GF-D8 (cell line): ENCODE data around the gene NKX3-2.

Source experiments
- DNase-seq: peaks from one replicate; lab custom pipeline; 2025; lab: John Stamatoyannopoulos, UW

The NKX3-2 gene

GRCh38 chr4:13531625-13531998, 12.7 kb downstream of the NKX3-2 start:
- no peak for DNase-seq

DNA sequence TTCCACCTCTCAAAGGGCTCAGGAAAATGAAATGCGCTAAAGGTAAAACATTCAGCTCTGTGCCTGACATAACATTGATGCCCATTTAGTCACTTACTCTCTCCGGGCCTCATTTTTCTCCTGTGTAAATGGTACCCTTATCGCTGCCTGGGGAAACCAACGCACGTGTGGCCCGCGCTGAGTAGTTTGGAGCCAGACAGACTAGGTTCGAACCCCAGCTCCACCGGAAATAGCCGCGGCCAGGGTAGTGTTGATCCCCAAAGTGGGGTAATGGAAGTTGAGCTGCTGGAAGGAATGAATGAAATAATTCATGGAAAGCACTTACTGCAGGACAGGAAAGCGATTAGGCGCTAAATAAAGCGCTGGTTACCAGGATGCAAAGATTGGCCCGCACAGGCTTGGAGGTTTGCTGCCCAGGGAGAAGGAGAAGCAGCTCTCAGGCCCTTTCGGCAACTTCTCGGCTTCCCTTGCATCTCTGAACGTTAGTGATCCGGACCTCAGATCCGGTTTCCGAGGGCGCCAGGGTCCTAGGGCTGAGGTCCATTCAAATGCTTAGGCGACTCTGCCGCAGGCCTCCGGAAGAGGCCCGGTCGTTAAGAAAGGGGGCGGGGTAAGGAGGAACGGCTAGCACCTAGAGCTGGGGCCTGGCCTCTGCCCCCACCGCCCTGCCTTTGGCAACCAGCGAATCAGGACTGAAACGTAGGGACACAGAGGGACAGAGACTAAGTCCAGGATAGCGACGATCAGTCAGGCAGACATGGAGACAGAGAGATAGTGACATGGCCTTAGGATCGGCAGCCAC, 13.3 kb downstream of the NKX3-2 start:
- peak; percentile 79 for DNase-seq

DNA sequence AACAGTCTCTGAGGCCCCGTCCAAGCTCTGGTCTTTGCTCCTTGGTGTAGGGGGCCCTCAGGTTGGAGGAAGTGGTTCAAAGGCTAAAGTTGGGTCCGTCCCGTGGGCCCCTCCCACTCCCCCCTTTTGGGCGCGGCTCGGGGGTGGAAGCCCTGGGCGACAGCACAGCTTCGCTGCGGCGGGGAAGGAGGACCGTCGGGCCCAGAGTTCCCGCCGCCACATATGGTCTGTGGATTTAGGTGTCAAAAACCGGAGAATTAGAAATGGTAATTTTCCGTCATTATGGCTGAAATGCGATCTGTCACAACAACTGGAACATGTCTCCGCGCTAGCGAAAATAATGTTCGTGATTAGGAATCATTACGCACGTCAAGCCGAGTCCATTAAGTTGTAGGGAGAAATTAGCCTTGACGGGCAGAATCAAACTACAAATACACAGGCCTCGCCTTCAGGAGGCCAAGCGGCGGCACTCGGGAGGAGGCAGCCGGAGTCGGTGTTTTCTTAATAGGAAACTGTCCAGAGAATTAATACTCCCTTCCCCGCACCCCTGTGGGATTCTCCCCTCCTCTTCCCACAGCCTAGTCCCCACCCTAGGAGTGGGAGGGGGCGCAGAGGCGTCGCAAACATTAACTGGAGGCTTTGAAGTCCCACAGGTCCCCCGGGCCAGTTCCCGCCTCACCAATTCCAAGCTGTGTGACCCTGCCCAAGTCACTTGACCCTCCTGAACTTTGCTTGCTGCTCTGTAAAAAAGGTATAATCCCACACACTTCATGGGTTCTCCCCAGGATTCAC, 15.0 kb downstream of the NKX3-2 start:
- no peak for DNase-seq

GRCh38 chr4:13528821-13529127, 15.5 kb downstream of the NKX3-2 start:
- no peak for DNase-seq

- DNase-seq = peak; percentile 84
Observed at GRCh38 chr4:13527981-13528820, 16.1 kb downstream of the NKX3-2 start.

GRCh38 chr4:13527192-13527980, 16.9 kb downstream of the NKX3-2 start:
- no peak for DNase-seq

DNA sequence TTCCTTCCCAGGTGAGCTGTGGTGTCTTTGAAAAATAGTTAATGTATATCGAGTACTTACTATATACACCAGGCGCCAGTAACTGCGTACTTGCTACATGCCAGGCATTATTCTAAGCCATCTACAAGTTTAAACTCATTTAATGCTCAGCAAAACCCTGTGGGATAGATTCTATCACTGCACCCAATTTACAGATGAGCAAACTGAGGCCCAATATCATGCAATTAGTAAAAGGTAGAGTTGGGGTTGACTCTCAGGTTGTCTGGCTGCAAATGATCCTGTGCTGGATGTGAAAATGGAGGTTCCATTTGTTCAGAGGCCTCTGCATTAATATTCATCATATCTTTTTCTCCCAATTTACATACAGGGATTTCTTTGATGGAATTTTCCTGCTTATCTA, 17.6 kb downstream of the NKX3-2 start:
- no peak for DNase-seq

GRCh38 chr4:13525606-13526281, 18.6 kb downstream of the NKX3-2 start:
- no peak for DNase-seq

DNA sequence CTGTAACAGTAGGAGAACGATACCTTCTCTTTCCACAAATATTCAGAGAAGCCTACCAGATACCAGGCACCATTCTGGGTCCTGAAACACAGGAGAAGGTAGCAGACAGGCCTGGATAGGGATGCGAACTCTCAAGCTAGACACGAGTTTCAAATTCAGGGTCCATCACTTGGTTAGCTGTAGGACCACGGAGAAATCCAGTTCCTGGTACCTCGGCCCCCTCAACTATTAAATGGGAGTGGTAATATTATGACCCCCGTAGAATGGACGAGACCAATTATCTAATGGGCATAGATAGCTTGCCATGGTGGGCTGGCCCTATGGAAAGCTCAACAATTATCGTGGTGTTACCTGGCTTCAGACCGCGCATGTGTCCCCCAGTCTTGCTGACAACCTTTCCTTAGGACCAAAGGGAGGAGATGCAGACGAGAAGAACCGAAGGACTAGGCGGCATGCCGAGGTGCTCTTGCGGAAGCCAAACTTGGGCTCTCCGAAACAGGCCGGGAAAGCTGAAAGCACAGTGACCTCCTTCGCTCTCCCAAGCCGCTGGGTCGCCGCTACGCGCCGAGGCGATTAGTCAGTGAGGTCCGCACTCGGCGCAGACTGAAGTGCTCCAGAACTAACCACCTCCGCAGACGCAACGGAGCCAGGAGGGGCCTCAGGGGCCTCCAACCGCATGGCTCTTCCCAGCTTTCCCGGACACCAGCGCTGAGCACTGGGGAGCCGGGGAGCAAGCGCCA, 19.6 kb downstream of the NKX3-2 start:
- DNase-seq = no peak

GRCh38 chr4:13523591-13524503, 20.5 kb downstream of the NKX3-2 start:
- no peak for DNase-seq

DNA sequence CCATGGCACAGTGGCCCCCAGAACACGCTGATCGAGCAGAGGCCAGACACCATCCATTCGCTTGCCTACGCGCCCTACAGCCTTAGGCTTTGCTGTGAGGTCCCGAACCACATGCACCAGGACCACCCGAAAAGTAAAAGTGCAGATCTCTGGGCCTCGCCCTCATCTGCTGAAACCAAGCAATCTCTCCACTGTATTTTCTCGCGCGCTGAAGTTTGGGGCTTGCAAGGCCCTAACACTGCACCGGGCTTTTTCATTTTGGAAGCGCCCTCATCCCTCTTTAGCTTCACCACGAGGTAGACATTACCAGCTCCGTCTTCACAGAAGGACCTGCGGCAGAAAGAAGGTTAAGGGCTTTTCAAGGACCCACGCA, 21.2 kb downstream of the NKX3-2 start:
- no peak for DNase-seq

- peak; percentile 21 for DNase-seq
Observed at GRCh38 chr4:13522282-13523104, 21.8 kb downstream of the NKX3-2 start.

GRCh38 chr4:13521047-13521446, 23.3 kb downstream of the NKX3-2 start:
- DNase-seq = no peak

DNA sequence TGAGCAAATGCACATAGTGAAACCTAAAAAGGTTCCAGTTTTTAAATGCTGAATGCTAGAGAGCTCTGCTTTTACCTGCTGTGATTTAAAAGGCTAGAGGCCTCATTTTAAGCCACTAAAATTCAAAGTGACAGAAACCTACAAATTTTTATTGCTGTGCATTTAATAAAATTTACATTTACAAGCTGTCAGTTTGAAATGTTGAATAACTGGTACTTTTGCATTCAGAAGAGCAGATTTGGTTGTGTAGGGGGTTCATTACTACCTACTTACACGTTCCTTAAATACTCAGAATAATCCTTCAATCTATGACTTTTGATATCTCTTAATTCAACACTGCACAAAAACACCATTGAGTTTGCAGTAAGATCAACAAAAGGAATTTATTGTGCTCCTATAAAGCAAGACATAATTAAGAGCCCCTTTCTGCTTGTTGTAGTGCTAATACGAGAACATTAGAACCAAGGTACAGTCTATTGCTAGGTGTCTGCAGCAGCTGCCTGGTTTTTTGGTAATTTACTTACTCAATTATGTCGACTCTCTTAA, 27.9 kb downstream of the NKX3-2 start:
- DNase-seq = no peak

GRCh38 chr4:13515268-13515667, 29.0 kb downstream of the NKX3-2 start:
- DNase-seq = no peak

DNA sequence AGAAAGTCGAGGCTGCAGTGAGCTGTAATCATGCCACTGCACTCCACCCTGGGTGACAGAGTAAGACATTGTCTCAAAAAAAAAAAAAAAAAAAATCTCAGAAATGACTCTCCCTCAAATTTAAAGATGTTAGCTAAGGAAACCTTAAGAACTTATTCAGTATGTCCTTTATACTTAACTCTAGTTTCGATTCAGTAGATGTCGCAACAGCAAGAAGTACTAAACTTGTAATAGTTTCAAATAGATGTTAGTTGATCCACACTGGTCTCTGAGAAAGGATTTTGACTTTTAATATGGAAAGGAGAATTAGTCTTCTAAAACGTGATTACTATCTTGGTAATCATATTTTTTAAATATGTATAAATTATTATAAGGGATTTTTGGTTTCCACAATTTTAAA, 29.6 kb downstream of the NKX3-2 start:
- no peak for DNase-seq

- DNase-seq = no peak
Observed at GRCh38 chr4:13511101-13511500, 33.2 kb downstream of the NKX3-2 start.

GRCh38 chr4:13509442-13509841, 34.9 kb downstream of the NKX3-2 start:
- no peak for DNase-seq
